IMR-90 (cell line): ENCODE results near the gene ATP2C2. TPM values are rescaled to one million over a fixed set of nuclear protein-coding genes. Genes with fewer than 3 reads are reported as not detected.

Experiments
- ATAC-seq: fragments of 200-7000 bp; cut with Tn5 transposase; 2 replicates; pipeline ENCODE4 v1.9.1; 2020; ENCODE audit warnings: low read depth, mild to moderate bottlenecking, moderate library complexity
- BruUV-seq: library from RNA; stranded (reverse); fragments of 400-500 nt; replicated peaks from 2 replicates; lab custom pipeline; 2021; lab: Mats Ljungman, UMichigan
- CTCF ChIA-PET: fragments of 300-600 bp; formaldehyde crosslinking; extraction: SDS; loops from one replicate; lab custom pipeline; 2021; ENCODE audit warnings: antibody characterized with exemption; lab: Yijun Ruan, JAX
- POLR2A ChIA-PET: fragments of 300-600 bp; sonication (Branson Sonifier 250); formaldehyde crosslinking; loops from one replicate; lab custom pipeline; 2022; ENCODE audit warnings: antibody characterized with exemption; ENCODE audit not compliant: unreplicated experiment; lab: Charles Lee
- DNase-seq: peaks from one replicate; pipeline ENCODE4 v3.0.0; 2013
- H2AFZ ChIP-seq: replicated peaks from 2 replicates; pipeline ENCODE3; 2013; ENCODE audit warnings: low read length, mild to moderate bottlenecking; ENCODE audit not compliant: poor library complexity
- H2AK5ac ChIP-seq: 2 replicates; pipeline ENCODE4 v1.6.1; 2013; ENCODE audit warnings: low read depth, low read length, inconsistent platforms
- H2AK9ac ChIP-seq: replicated peaks from 2 replicates; pipeline ENCODE3; 2013; ENCODE audit warnings: mild to moderate bottlenecking, low read depth, low read length, moderate library complexity; ENCODE audit not compliant: poor library complexity
- H2BK120ac ChIP-seq: 2 replicates; pipeline ENCODE4 v1.6.1; 2013; ENCODE audit warnings: low read depth, low read length, inconsistent platforms
- H2BK15ac ChIP-seq: 3 replicates; pipeline ENCODE4 v1.6.1; 2013; ENCODE audit warnings: low read depth, low read length, inconsistent platforms
- H2BK20ac ChIP-seq: 2 replicates; pipeline ENCODE4 v1.6.1; 2013; ENCODE audit warnings: low read depth, mild to moderate bottlenecking, inconsistent platforms, low read length, moderate library complexity
- H2BK5ac ChIP-seq: 2 replicates; pipeline ENCODE4 v1.6.1; 2013; ENCODE audit warnings: mild to moderate bottlenecking, low read depth, low read length, inconsistent platforms; ENCODE audit not compliant: poor library complexity, severe bottlenecking
- H3K14ac ChIP-seq: replicated peaks from 2 replicates; pipeline ENCODE4 v1.6.1; 2013; ENCODE audit warnings: low read depth, low read length, inconsistent platforms
- H3K18ac ChIP-seq: 2 replicates; pipeline ENCODE4 v1.6.1; 2013; ENCODE audit warnings: low read depth, low read length, control low read depth
- H3K23ac ChIP-seq: 2 replicates; pipeline ENCODE4 v1.6.1; 2013; ENCODE audit warnings: low read depth, low read length, inconsistent platforms
- H3K27ac ChIP-seq: 2 replicates; pipeline ENCODE4 v1.5.1; 2013; ENCODE audit warnings: mild to moderate bottlenecking, control low read depth, low read length; ENCODE audit not compliant: insufficient read depth
- H3K27me3 ChIP-seq: 2 replicates; pipeline ENCODE4 v1.6.1; 2013; ENCODE audit warnings: low read length; ENCODE audit not compliant: control insufficient read depth, insufficient read depth
- H3K36me3 ChIP-seq: 2 replicates; pipeline ENCODE4 v1.6.1; 2013; ENCODE audit warnings: low read length, mixed read lengths; ENCODE audit not compliant: control insufficient read depth, insufficient read depth
- H3K4ac ChIP-seq: 2 replicates; pipeline ENCODE4 v1.6.1; 2013; ENCODE audit warnings: low read depth, low read length, inconsistent platforms
- H3K4me1 ChIP-seq: 2 replicates; pipeline ENCODE4 v1.6.1; 2013; ENCODE audit warnings: low read length, mixed read lengths; ENCODE audit not compliant: control insufficient read depth, insufficient read depth
- H3K4me2 ChIP-seq: 2 replicates; pipeline ENCODE4 v1.6.1; 2013; ENCODE audit warnings: low read depth, mild to moderate bottlenecking, control low read depth, low read length, moderate library complexity
- H3K4me3 ChIP-seq: 2 replicates; pipeline ENCODE4 v1.5.1; 2013; ENCODE audit warnings: low read depth, mild to moderate bottlenecking, control low read depth, low read length, moderate library complexity; ENCODE audit not compliant: insufficient read depth
- H3K56ac ChIP-seq: 2 replicates; pipeline ENCODE4 v1.6.1; 2013; ENCODE audit warnings: low read length, inconsistent platforms; ENCODE audit not compliant: insufficient read depth; ENCODE audit errors: extremely low read depth
- H3K79me1 ChIP-seq, 2 experiments: 2 replicates each; pipeline ENCODE4 v1.6.1; 2013; ENCODE audit warnings: low read length in 2 of 2, inconsistent platforms in 1 of 2, low read depth in 1 of 2
- H3K9ac ChIP-seq: 2 replicates; pipeline ENCODE4 v1.6.1; 2013; ENCODE audit warnings: low read depth, low read length, control low read depth
- H3K9me1 ChIP-seq: 2 replicates; pipeline ENCODE4 v1.6.1; 2013; ENCODE audit warnings: low read length, inconsistent platforms; ENCODE audit not compliant: insufficient read depth
- H3K9me3 ChIP-seq: 2 replicates; pipeline ENCODE4 v1.6.1; 2013; ENCODE audit warnings: low read length; ENCODE audit not compliant: control insufficient read depth, insufficient read depth
- H4K20me1 ChIP-seq: 2 replicates; pipeline ENCODE4 v1.6.1; 2013; ENCODE audit warnings: low read length, inconsistent platforms; ENCODE audit not compliant: insufficient read depth
- H4K5ac ChIP-seq: 2 replicates; pipeline ENCODE4 v1.6.1; 2013; ENCODE audit warnings: mild to moderate bottlenecking, low read depth, low read length, control low read depth
- H4K8ac ChIP-seq, 2 experiments: 2 replicates each; pipeline ENCODE4 v1.6.1; 2013; ENCODE audit warnings: low read depth in 2 of 2, low read length in 2 of 2, control low read depth in 1 of 2, inconsistent platforms in 1 of 2
- H4K91ac ChIP-seq: 2 replicates; pipeline ENCODE4 v1.6.1; 2013; ENCODE audit warnings: low read depth, low read length, inconsistent platforms; ENCODE audit not compliant: insufficient read depth
- CEBPB ChIP-seq: IDR thresholded peaks from 2 replicates; pipeline ENCODE4 v1.6.1; 2012; ENCODE audit warnings: low read depth, low read length, improper control_type of control experiment
- MAFK ChIP-seq: IDR thresholded peaks from 2 replicates; pipeline ENCODE4 v1.6.1; 2012; ENCODE audit warnings: low read depth, low read length, improper control_type of control experiment
- MAZ ChIP-seq: IDR thresholded peaks from 2 replicates; pipeline ENCODE4 v1.6.1; 2012; ENCODE audit warnings: low read depth, mild to moderate bottlenecking, low read length, improper control_type of control experiment, moderate library complexity, borderline replicate concordance
- MXI1 ChIP-seq: IDR thresholded peaks from 2 replicates; pipeline ENCODE4 v1.6.1; 2012; ENCODE audit warnings: low read depth, mild to moderate bottlenecking, low read length, moderate library complexity, borderline replicate concordance
- POLR2A ChIP-seq: IDR thresholded peaks from 2 replicates; pipeline ENCODE4 v1.6.1; 2012; ENCODE audit warnings: mild to moderate bottlenecking, low read depth, low read length
- RAD21 ChIP-seq: IDR thresholded peaks from 2 replicates; pipeline ENCODE4 v1.6.1; 2012; ENCODE audit warnings: low read length, improper control_type of control experiment
- RCOR1 ChIP-seq: IDR thresholded peaks from 2 replicates; pipeline ENCODE4 v1.6.1; 2012; ENCODE audit warnings: mild to moderate bottlenecking, low read length, improper control_type of control experiment; ENCODE audit not compliant: insufficient replicate concordance
- WGBS, 2 experiments: methylation state at CpG; one replicate each; pipeline versions ENCODE4 v1.1.5 to v1.1.7; 2013; ENCODE audit warnings: missing lambda C conversion rate in 2 of 2; ENCODE audit not compliant: insufficient read length in 1 of 2; ENCODE audit errors: extremely low coverage in 2 of 2; 5-methylcytosine and 5-hydroxymethylcytosine counted together
- dilution Hi-C: fragments of 300-500 bp; cut with HindIII; formaldehyde crosslinking; loops from one replicate; pipeline ENCODE4 v1.14.3; 2018; ENCODE audit warnings: low sequenced_read_pairs; ENCODE audit not compliant: unreplicated experiment
- in situ Hi-C: fragments of 300-500 bp; cut with MboI; formaldehyde crosslinking; loops from 3 replicates; pipeline ENCODE4 v1.14.3; 2019; ENCODE audit warnings: low sequenced_read_pairs, inconsistent platforms, mixed read lengths
- intact Hi-C: fragments of 100-400 bp; cut with micrococcal nuclease; formaldehyde crosslinking; loops from 2 replicates; pipeline ENCODE4 v1.10.0; 2022
- polyA plus RNA-seq, 3 experiments: library from polyadenylated mRNA; depleted of rRNA; stranded (reverse); fragments of >200 nt; gene quantifications; 2 replicates each; pipeline ENCODE4 v1.2.3, GENCODE V29; 2012; ENCODE audit warnings: low replicate concordance in 1 of 3
- total RNA-seq: library from RNA; depleted of rRNA; stranded (reverse); fragments of >200 nt; gene quantifications from 2 replicates; pipeline ENCODE4 v1.2.3, GENCODE V29; 2012
- TF ChIP-seq, protein P1 (sequence below): fragments of 150-350 bp; IDR thresholded peaks from 2 replicates; pipeline ENCODE4 v1.6.1; 2017; ENCODE audit warnings: mild to moderate bottlenecking, antibody characterized with exemption, low read length, low read depth

The ATP2C2 gene
- total and polyA plus RNA-seq, 2 of the 4 experiments (the other 2 are of a cell fraction): not detected

DNA sequence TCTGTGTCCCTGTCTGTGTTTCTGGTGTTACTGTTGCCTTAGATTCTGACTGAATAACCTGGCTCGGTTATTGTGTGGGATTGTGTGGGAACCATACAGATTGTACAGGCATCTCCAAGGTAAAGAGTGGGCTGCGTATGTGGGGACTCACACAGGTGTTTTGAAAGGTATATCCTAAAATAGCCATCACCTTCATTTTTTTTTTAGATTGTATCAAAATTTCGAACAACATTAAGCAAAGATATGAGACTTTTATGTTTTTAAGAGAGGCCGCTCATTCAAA lies 53.5 kb downstream of the ATP2C2 start:
- POLR2A ChIA-PET: interaction anchor here (0.6 kb wide), 1 partner anchor 18 kb away, joined by 5 read pairs; no protein-coding TSS in a partner anchor
- Histone ChIP-seq H4K20me1 (no peaks in the 10 kb centered on the region), H3K23ac (no peak overlapping the region; the same call in 1 of the 2 replicates), H4K91ac (no peak overlapping the region), H4K5ac (no peak overlapping the region), H2BK120ac (no peak overlapping the region), H2AK5ac (no peak overlapping the region), H3K27ac (no peak overlapping the region), H3K14ac (no peak overlapping the region), H2BK20ac (no peak overlapping the region), H3K27me3 (peaks cover 32% of the 10 kb centered on the region), H3K36me3 (no peaks in the 10 kb centered on the region), H4K8ac (no peak overlapping the region), H3K9me1 (no peaks in the 10 kb centered on the region), H2AFZ (no peak overlapping the region), H3K4me2 (no peak overlapping the region), H3K4me3 (no peak overlapping the region), H3K4me1 (no peaks in the 10 kb centered on the region), H3K18ac (no peak overlapping the region), H2AK9ac (no peak overlapping the region), H2BK15ac (no peak overlapping the region), H2BK5ac (no peak overlapping the region), H3K9me3 (no peaks in the 10 kb centered on the region; the same call in 1 of the 2 replicates), H3K4ac (no peak overlapping the region), H3K79me1 (no peaks in the 10 kb centered on the region), H3K56ac (no peak overlapping the region), H3K9ac (no peak overlapping the region)
- no TSS peak for BruUV-seq
- ATAC-seq (no peak), DNase-seq (no peak)
- TF ChIP-seq CEBPB (no peak), RAD21 (no peak), POLR2A (no peak), MAZ (no peak), MXI1 (no peak), MAFK (no peak), RCOR1 (no peak)
- TF ChIP-seq, protein P1, sequence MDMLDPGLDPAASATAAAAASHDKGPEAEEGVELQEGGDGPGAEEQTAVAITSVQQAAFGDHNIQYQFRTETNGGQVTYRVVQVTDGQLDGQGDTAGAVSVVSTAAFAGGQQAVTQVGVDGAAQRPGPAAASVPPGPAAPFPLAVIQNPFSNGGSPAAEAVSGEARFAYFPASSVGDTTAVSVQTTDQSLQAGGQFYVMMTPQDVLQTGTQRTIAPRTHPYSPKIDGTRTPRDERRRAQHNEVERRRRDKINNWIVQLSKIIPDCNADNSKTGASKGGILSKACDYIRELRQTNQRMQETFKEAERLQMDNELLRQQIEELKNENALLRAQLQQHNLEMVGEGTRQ: no peak
- CTCF ChIA-PET: no interaction called here
- dilution Hi-C loops (no loop called here), intact Hi-C loops (no loop called here), in situ Hi-C loops (no loop called here)
- no CpG with 5 or more reads among the region's 4 CpGs for WGBS, 2 experiments
